Adipocyte (in vitro differentiated cells): ENCODE measurements around the gene HP.

Source experiments
- DNase-seq: peaks from one replicate; pipeline ENCODE4 v3.0.0-alpha.2; 2015; ENCODE audit warnings: low read depth
- H3K27me3 ChIP-seq: replicated peaks from 2 replicates; pipeline ENCODE4 v1.7.0; 2013; ENCODE audit warnings: mild to moderate bottlenecking, low read length, moderate library complexity; ENCODE audit not compliant: control insufficient read depth, insufficient read depth
- H3K36me3 ChIP-seq: 2 replicates; pipeline ENCODE4 v1.7.0; 2013; ENCODE audit warnings: low read length, mild to moderate bottlenecking, moderate library complexity; ENCODE audit not compliant: control insufficient read depth, insufficient read depth, severe bottlenecking
- H3K4me1 ChIP-seq: 2 replicates; pipeline ENCODE4 v1.7.0; 2013; ENCODE audit warnings: mild to moderate bottlenecking, low read length, moderate library complexity; ENCODE audit not compliant: control insufficient read depth, insufficient read depth
- H3K4me3 ChIP-seq: 2 replicates; pipeline ENCODE4 v1.7.0; 2013; ENCODE audit warnings: mild to moderate bottlenecking, low read length, moderate library complexity
- H3K9ac ChIP-seq: 2 replicates; pipeline ENCODE4 v1.7.0; 2013; ENCODE audit warnings: mild to moderate bottlenecking, low read length, moderate library complexity
- H3K9me3 ChIP-seq: 2 replicates; pipeline ENCODE4 v1.7.0; 2013; ENCODE audit warnings: mild to moderate bottlenecking, low read length, moderate library complexity; ENCODE audit not compliant: control insufficient read depth

Gene HP

GRCh38 chr16:72109966-72110530, 55.7 kb downstream of the HP start:
- Histone ChIP-seq H3K9me3 (no peaks in the 10 kb centered on the region), H3K27me3 (no peaks in the 10 kb centered on the region), H3K4me3 (no peak overlapping the region), H3K9ac (no peak overlapping the region), H3K36me3 (peaks cover 82% of the 10 kb centered on the region), H3K4me1 (no peaks in the 10 kb centered on the region)
- no peak for DNase-seq
